Upper lobe of left lung (tissue), 4 donors: ENCODE data around the gene NOS1.

Experiments used
- CTCF ChIP-seq, 6 experiments: fragments of 450-650 bp in 4 of 6; fragments of 200-600 bp in 2 of 6; sonication (generic) in 2 of 6; IDR thresholded peaks; one replicate each; pipeline ENCODE4 v1.5.1; 2016 to 2019; ENCODE audit warnings: antibody characterized with exemption in 6 of 6
- POLR2A ChIP-seq, 4 donors: fragments of 450-650 bp; IDR thresholded peaks; one replicate each; pipeline ENCODE4 v1.5.1; 2016 to 2017; ENCODE audit warnings: antibody characterized with exemption in 4 of 4, mild to moderate bottlenecking in 2 of 4

GRCh38 chr12:117207675-117208074 is 153.8 kb downstream of the NOS1 start:
- TF ChIP-seq CTCF (IDR thresholded peaks at IDR 0.05) (no peak), POLR2A (IDR thresholded peaks at IDR 0.05) (no peak)
